Neural crest cell (in vitro differentiated cells): ENCODE results near the gene DOK4. TPM values are rescaled to one million over a fixed set of nuclear protein-coding genes. Genes with fewer than 3 reads are reported as not detected.

Experiments used
- DNase-seq: peaks from one replicate; pipeline ENCODE4 v3.0.0; 2021; ENCODE audit warnings: low read depth, mixed read lengths, low spot score
- H3K27ac Mint-ChIP-seq: one replicate; pipeline ENCODE4 v1.8.0; 2021; ENCODE audit warnings: mild to moderate bottlenecking, mixed read lengths; ENCODE audit not compliant: unreplicated experiment
- H3K27me3 Mint-ChIP-seq: 2 replicates; pipeline ENCODE4 v1.8.0; 2021; ENCODE audit warnings: low read depth, mild to moderate bottlenecking, mixed read lengths
- H3K36me3 Mint-ChIP-seq: 2 replicates; pipeline ENCODE4 v1.8.0; 2021; ENCODE audit warnings: low read depth, mild to moderate bottlenecking, mixed read lengths
- H3K4me1 Mint-ChIP-seq: 2 replicates; pipeline ENCODE4 v1.8.0; 2021; ENCODE audit warnings: mixed read lengths
- H3K4me3 Mint-ChIP-seq: one replicate; pipeline ENCODE4 v1.8.0; 2021; ENCODE audit warnings: mild to moderate bottlenecking, mixed read lengths
- H3K9me3 Mint-ChIP-seq: 2 replicates; pipeline ENCODE4 v1.8.0; 2021; ENCODE audit warnings: mixed read lengths
- total RNA-seq: library from RNA; stranded (reverse); gene quantifications from 2 replicates; pipeline ENCODE4 v1.2.1, GENCODE V29; 2021
- TF ChIP-seq, protein P1 (sequence below): fragments of 200-600 bp; sonication (generic); conservative IDR thresholded peaks from 2 replicates; pipeline ENCODE4 v1.5.0; 2021; ENCODE audit warnings: antibody characterized with exemption, mild to moderate bottlenecking

Gene DOK4
- total RNA-seq, 1 donor from 2014 or later: 22.7 TPM

DNA sequence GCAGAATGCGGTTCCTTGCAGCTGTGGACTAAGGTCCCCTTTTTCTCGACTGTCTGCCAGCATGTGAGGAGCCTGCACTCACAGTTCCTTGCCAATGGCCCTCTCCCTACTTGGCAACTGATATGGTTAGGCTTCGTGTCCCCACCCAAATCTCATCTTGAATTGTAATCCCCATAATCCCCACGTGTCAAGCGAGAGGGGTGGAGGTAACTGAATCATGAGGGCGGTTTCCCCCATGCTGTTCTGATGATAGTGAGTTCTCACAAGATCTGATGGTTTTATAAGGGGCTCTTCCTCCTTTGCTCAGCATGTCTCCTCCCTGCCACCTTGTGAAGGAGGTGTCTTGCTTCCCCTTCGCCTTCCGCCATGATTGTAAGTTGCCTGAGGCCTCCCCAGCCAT lies 59.0 kb downstream of the DOK4 start:
- H3K4me3 Mint-ChIP-seq: no peak overlapping the region
- no peak for DNase-seq
- peak overlapping the region; percentile 64 for H3K27ac Mint-ChIP-seq

DNA sequence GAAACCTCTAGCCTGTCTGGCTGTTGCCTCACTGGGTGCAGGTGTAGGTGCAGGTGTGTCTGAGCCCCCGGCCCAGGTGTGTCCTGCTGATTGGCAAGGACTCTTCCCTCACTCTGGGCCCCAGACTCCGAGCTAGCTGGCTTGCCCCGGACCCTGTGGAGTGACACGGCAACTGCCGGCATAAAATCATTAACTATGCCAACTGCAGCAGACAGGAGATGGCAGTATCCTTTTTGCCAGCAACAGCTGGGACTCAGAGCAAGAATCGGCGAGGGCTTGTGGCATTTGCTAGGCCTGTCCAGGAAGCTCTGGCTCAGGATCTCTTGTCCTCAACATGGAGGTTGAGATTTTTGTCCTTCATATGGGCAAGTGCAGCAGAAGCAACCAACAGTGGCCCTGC lies 59.9 kb downstream of the DOK4 start:
- no peak for DNase-seq
- H3K9me3 Mint-ChIP-seq: no peaks in the 10 kb centered on the region
- no peaks in the 10 kb centered on the region for H3K27me3 Mint-ChIP-seq
- TF ChIP-seq, protein P1, sequence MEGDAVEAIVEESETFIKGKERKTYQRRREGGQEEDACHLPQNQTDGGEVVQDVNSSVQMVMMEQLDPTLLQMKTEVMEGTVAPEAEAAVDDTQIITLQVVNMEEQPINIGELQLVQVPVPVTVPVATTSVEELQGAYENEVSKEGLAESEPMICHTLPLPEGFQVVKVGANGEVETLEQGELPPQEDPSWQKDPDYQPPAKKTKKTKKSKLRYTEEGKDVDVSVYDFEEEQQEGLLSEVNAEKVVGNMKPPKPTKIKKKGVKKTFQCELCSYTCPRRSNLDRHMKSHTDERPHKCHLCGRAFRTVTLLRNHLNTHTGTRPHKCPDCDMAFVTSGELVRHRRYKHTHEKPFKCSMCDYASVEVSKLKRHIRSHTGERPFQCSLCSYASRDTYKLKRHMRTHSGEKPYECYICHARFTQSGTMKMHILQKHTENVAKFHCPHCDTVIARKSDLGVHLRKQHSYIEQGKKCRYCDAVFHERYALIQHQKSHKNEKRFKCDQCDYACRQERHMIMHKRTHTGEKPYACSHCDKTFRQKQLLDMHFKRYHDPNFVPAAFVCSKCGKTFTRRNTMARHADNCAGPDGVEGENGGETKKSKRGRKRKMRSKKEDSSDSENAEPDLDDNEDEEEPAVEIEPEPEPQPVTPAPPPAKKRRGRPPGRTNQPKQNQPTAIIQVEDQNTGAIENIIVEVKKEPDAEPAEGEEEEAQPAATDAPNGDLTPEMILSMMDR: no peak
- peaks cover 15% of the 10 kb centered on the region for H3K36me3 Mint-ChIP-seq
- no peak overlapping the region for H3K4me3 Mint-ChIP-seq
- peaks cover 8% of the 10 kb centered on the region for H3K4me1 Mint-ChIP-seq
- no peak overlapping the region for H3K27ac Mint-ChIP-seq

More for the DNA sequence above, 59.0 kb downstream of the DOK4 start:
- TF ChIP-seq, protein P1: no peak
- Mint-ChIP-seq H3K9me3 (no peaks in the 10 kb centered on the region), H3K36me3 (peaks cover 16% of the 10 kb centered on the region), H3K27me3 (no peaks in the 10 kb centered on the region), H3K4me1 (peaks cover 4% of the 10 kb centered on the region)

DNA sequence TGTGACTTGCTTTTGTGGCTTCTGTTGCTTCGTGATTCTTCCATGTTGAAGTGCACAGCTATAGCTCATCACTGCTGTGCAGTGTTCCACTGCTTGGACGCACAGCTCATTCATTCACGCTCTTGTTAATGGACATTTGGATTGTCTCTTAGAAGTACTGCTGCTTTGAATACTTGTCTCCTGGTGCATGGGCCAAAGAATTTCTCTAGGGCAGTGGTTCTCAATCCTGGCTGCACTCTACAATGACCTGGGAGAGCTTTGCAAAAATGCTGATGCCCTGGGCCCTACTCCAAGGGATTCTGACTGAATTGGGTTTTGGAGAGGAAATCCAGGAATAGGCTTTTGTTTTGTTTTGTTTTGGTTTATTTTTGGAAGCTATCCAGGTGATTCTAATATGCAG lies 61.7 kb downstream of the DOK4 start:
- H3K36me3 Mint-ChIP-seq: peaks cover 7% of the 10 kb centered on the region
- no peak overlapping the region for H3K4me3 Mint-ChIP-seq
- DNase-seq: no peak
- H3K27ac Mint-ChIP-seq: no peak overlapping the region
- TF ChIP-seq, protein P1: no peak
- peaks cover 12% of the 10 kb centered on the region for H3K4me1 Mint-ChIP-seq
- no peaks in the 10 kb centered on the region for H3K27me3 Mint-ChIP-seq
- H3K9me3 Mint-ChIP-seq: no peaks in the 10 kb centered on the region

DNA sequence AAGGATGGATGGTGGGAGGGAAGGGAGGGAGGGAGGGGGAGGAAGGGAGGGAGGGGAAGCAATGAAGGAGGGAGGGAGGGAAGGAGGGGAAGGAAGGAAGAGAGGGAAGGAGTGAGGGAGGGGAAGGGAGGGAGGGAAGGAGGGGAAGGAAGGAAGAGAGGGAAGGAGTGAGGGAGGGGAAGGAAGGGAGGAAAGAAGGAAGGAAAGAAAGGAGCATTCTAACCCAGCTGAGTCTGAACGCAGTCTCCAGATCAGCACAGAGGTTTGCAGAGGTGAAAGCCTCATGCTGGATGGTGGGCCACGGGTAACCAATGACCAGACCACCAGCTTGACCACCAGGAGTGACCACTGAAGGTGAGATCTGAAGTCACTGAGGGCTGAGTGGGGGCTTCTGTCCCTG lies 63.1 kb downstream of the DOK4 start:
- DNase-seq: no peak
- H3K4me3 Mint-ChIP-seq: no peak overlapping the region
- H3K9me3 Mint-ChIP-seq: no peaks in the 10 kb centered on the region
- TF ChIP-seq, protein P1: no peak
- no peak overlapping the region for H3K27ac Mint-ChIP-seq
- no peaks in the 10 kb centered on the region for H3K36me3 Mint-ChIP-seq
- no peaks in the 10 kb centered on the region for H3K27me3 Mint-ChIP-seq
- peaks cover 24% of the 10 kb centered on the region for H3K4me1 Mint-ChIP-seq

DNA sequence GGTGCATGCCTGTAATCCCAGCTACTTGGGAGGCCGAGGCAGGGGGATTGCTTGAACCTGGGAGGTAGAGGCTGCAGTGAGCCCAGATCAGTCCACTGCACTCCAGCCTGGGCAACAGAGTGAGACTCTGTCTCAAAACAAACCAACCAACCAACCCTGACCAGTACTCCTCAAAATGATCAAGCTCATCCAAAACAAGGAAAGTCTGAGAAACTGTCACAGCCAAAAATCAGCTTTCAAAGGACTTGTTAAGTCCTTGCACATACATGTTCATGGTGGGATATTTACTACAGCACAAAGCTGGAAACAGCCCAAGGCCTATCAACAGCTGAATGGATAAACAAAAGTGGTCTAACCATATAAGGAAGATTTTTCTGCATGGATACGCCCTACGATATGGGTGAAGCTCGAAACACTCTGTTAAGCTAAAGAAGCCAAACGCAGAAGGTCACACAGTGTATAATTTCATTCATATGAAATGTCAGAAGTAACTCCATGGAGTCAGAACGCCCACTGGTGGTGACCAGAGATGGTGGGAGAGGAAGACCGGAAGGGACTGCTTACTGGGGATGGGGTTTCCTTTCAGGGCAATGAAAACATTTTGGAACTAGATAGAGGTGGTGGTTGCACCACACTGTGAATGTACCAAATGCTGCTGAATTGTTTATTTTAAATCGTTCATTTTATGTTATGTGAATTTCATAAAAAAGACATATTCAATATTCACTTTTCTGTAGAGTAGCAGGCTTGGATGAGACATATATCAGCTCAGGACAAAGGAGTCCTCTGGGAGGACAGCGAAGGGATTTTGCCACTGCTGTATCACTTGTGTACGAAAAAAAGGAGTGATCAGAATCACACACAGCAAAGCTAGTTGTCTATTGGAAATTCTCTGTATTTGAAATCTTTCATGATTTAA lies 64.0 kb downstream of the DOK4 start:
- H3K4me1 Mint-ChIP-seq: peaks cover 31% of the 10 kb centered on the region
- TF ChIP-seq, protein P1: peak; percentile 69
- no peaks in the 10 kb centered on the region for H3K9me3 Mint-ChIP-seq
- H3K4me3 Mint-ChIP-seq: no peak overlapping the region
- no peaks in the 10 kb centered on the region for H3K27me3 Mint-ChIP-seq
- H3K27ac Mint-ChIP-seq: peak overlapping the region; percentile 76
- H3K36me3 Mint-ChIP-seq: no peaks in the 10 kb centered on the region
- peak; percentile 58 for DNase-seq

Other genes with a start within 250 kb of the DOK4 start
- 62.6 and 63.9 TPM in 2 replicates for gene ARL2BP, start 241.2 kb downstream of the DOK4 start, total RNA-seq
- 0.79 and 0.84 TPM in 2 replicates for gene PLLP, start 201.8 kb downstream of the DOK4 start, total RNA-seq
- not detected in 2 replicates for gene CCL22, start 127.7 kb downstream of the DOK4 start, total RNA-seq
- gene CX3CL1, start 114.0 kb downstream of the DOK4 start, total RNA-seq: 6.0 TPM in 2 replicates
- gene CCL17, start 81.7 kb downstream of the DOK4 start, total RNA-seq: not detected in 2 replicates
- 97.2 and 103 TPM in 2 replicates for gene CIAPIN1, start 39.1 kb downstream of the DOK4 start, total RNA-seq
- 41.7 and 46.8 TPM in 2 replicates for gene COQ9, start 39.0 kb downstream of the DOK4 start, total RNA-seq
- gene POLR2C, start 23.8 kb downstream of the DOK4 start, total RNA-seq: 74.0 and 77.5 TPM in 2 replicates
- gene CCDC102A, start 50.1 kb upstream of the DOK4 start, total RNA-seq: 6.4 and 8.6 TPM in 2 replicates
- 0.07 TPM in 2 replicates for gene ADGRG5, start 56.1 kb upstream of the DOK4 start, total RNA-seq
- gene ADGRG1, start 142.1 kb upstream of the DOK4 start, total RNA-seq: 56.6 and 58.5 TPM in 2 replicates
- not detected in 2 replicates for gene ADGRG3, start 181.8 kb upstream of the DOK4 start, total RNA-seq
- 0.16 and 0.32 TPM in 2 replicates for gene DRC7, start 208.3 kb upstream of the DOK4 start, total RNA-seq
- gene KATNB1, start 249.3 kb upstream of the DOK4 start, total RNA-seq: 42.1 and 47.4 TPM in 2 replicates